ENCODE data around the gene COX19. TPM values are rescaled to one million over a fixed set of nuclear protein-coding genes. Genes with fewer than 3 reads are reported as not detected.

The COX19 gene
- total RNA-seq, 1 experiment from 2014 or later: 12.3 TPM

- Histone ChIP-seq H2AFZ (ENCODE audit: low read length) (no peak overlapping the region), H3K23me2 (ENCODE audit: insufficient read length, low read depth, low read length, poor library complexity, severe bottlenecking) (peaks cover 3% of the 10 kb centered on the region), H4K20me1 (ENCODE audit: control insufficient read depth, insufficient read depth, insufficient read length) (no peaks in the 10 kb centered on the region), H2BK20ac (ENCODE audit: low read depth, low read length, poor library complexity, severe bottlenecking) (no peak overlapping the region), H3K27ac (ENCODE audit: insufficient read length, low read depth, low read length) (no peak overlapping the region), H2AK5ac (ENCODE audit: insufficient read length, low read length) (no peak overlapping the region), H3K27me3 (ENCODE audit: insufficient read depth, low read length) (no peaks in the 10 kb centered on the region), H3K4me1 (ENCODE audit: insufficient read depth, low read length) (no peaks in the 10 kb centered on the region), H3K56ac (ENCODE audit: insufficient read length, low read depth, low read length) (no peak overlapping the region), H3K9me3 (ENCODE audit: control insufficient read depth, low read depth, low read length) (no peaks in the 10 kb centered on the region), H3K79me2 (ENCODE audit: insufficient read depth, low read length) (peaks cover 2% of the 10 kb centered on the region; the same call in 1 of the 2 replicates), H3K4ac (ENCODE audit: low read depth, low read length) (no peak overlapping the region), H4K5ac (ENCODE audit: insufficient read length, low read depth, low read length) (no peak overlapping the region), H3K14ac (ENCODE audit: insufficient read depth, low read length) (no peak overlapping the region), H2BK5ac (ENCODE audit: insufficient read length, low read length) (no peak overlapping the region), H3K79me1 (ENCODE audit: insufficient read depth, low read depth, low read length, poor library complexity, severe bottlenecking) (no peaks in the 10 kb centered on the region), H3T11ph (ENCODE audit: low read length) (no peak overlapping the region), H3K9ac (ENCODE audit: extremely low read depth, insufficient read length, low read length) (no peak overlapping the region), H2BK120ac (ENCODE audit: low read depth, low read length, poor library complexity, severe bottlenecking) (no peak overlapping the region), H2BK15ac (ENCODE audit: low read depth, low read length) (no peak overlapping the region), H3K4me2 (ENCODE audit: insufficient read depth, insufficient read length, low read length) (no peak overlapping the region), H3K18ac (ENCODE audit: insufficient read length, low read depth, low read length) (no peak overlapping the region), H3K23ac (ENCODE audit: insufficient read length, low read depth, low read length) (no peak overlapping the region), H2BK12ac (ENCODE audit: insufficient read length, low read depth, low read length) (no peak overlapping the region), H4K8ac (replicated peaks; ENCODE audit: insufficient read length, low read depth, low read length) (no peak overlapping the region), H4K91ac (ENCODE audit: insufficient read length, low read depth, low read length) (no peak overlapping the region)
- H3K27me3 Mint-ChIP-seq (ENCODE audit: low read depth): no peaks in the 10 kb centered on the region
- H3K36me3 Mint-ChIP-seq (ENCODE audit: insufficient read depth in 1 of 3, low read depth in 3 of 3): peaks cover 5 to 52% (median 51%) of the 10 kb centered on the region in 3 experiments; a peak in 6 of 7 replicates
- no peak for TF ChIP-seq CTCF (conservative IDR thresholded peaks at IDR 0.05)
- H3K4me3 Mint-ChIP-seq: no peak overlapping the region
- peaks cover 4 to 10% of the 10 kb centered on the region in 2 experiments; a peak in 3 of 4 replicates for H3K4me1 Mint-ChIP-seq
- no CpG with 5 or more reads among the region's 6 CpGs for WGBS (ENCODE audit: extremely low coverage, insufficient read length, low lambda C conversion rate)
- DNase-seq: no peak
- peak overlapping the region in 1 of 3 experiments; percentile 41; a peak in 2 of 7 replicates for H3K27ac Mint-ChIP-seq
- no peaks in the 10 kb centered on the region for H3K9me3 Mint-ChIP-seq
Observed at GRCh38 chr7:970744-971143, 4.6 kb downstream of the COX19 start.

All from H9 (cell line).